Thoracic aorta (tissue), 2 donors: ENCODE measurements around the gene TSC2. TPM values are rescaled to one million over a fixed set of nuclear protein-coding genes. Genes with fewer than 3 reads are reported as not detected.

Experiments
- ATAC-seq: fragments of 150-250 bp; one replicate; pipeline ENCODE4 v1.8.0; 2017; ENCODE audit warnings: low read depth; ENCODE audit not compliant: insufficient number of reproducible peaks, low FRiP score
- DNase-seq: peaks from one replicate; pipeline ENCODE4 v3.0.0-alpha.2; 2020; ENCODE audit warnings: low spot score
- H3K27ac ChIP-seq, 2 donors: fragments of 200-600 bp; sonication (generic); 1 replicate in 1 of 2; 2 replicates in 1 of 2; pipeline ENCODE4 v1.5.1; 2016; ENCODE audit warnings: mild to moderate bottlenecking in 2 of 2, moderate library complexity in 2 of 2
- H3K27me3 ChIP-seq: fragments of 200-600 bp; sonication (generic); replicated peaks from 2 replicates; pipeline ENCODE4 v1.6.0; 2016; ENCODE audit warnings: mild to moderate bottlenecking; ENCODE audit not compliant: insufficient read depth
- H3K36me3 ChIP-seq: fragments of 200-600 bp; sonication (generic); one replicate; pipeline ENCODE4 v1.5.1; 2016
- H3K4me1 ChIP-seq, 2 donors: fragments of 200-600 bp; sonication (generic); 1 replicate in 1 of 2; 2 replicates in 1 of 2; pipeline versions ENCODE4 v1.5.1 to v1.6.0; 2016; ENCODE audit warnings: low read depth in 2 of 2, mild to moderate bottlenecking in 1 of 2; ENCODE audit not compliant: control insufficient read depth in 1 of 2
- H3K4me3 ChIP-seq: fragments of 200-600 bp; sonication (generic); 2 replicates; pipeline ENCODE4 v1.5.1; 2016; ENCODE audit warnings: mild to moderate bottlenecking
- H3K9me3 ChIP-seq: fragments of 200-600 bp; sonication (generic); 2 replicates; pipeline ENCODE4 v1.5.1; 2016
- CTCF ChIP-seq: fragments of 200-600 bp; sonication (generic); IDR thresholded peaks from one replicate; pipeline ENCODE4 v1.5.1; 2019; ENCODE audit warnings: antibody characterized with exemption
- total RNA-seq, 2 donors: library from RNA; depleted of rRNA; stranded (reverse); fragments of >200 nt; gene quantifications; one replicate each; pipeline versions ENCODE4 v1.1.0 to v1.2.3, GENCODE V29; 2016

Gene TSC2
- total RNA-seq, 2 donors from 2014 or later = 112 to 123 TPM

GRCh38 chr16:2001035-2001434 is 46.8 kb upstream of the TSC2 start:
- Histone ChIP-seq H3K27me3 (no peaks in the 10 kb centered on the region), H3K36me3 (peaks cover 51% of the 10 kb centered on the region), H3K4me1 (peaks cover 6 to 20% of the 10 kb centered on the region in 2 donors), H3K27ac (no peak overlapping the region), H3K4me3 (no peak overlapping the region), H3K9me3 (no peaks in the 10 kb centered on the region)
- ATAC-seq (no peak), DNase-seq (no peak)
- TF ChIP-seq CTCF = no peak

GRCh38 chr16:2001456-2002355 is 46.1 kb upstream of the TSC2 start:
- no peaks in the 10 kb centered on the region for H3K27me3 ChIP-seq
- H3K4me3 ChIP-seq = no peak overlapping the region
- H3K4me1 ChIP-seq = peaks cover 6 to 21% of the 10 kb centered on the region in 2 donors
- ATAC-seq (no peak), DNase-seq (no peak)
- H3K36me3 ChIP-seq = peaks cover 51% of the 10 kb centered on the region
- no peak for TF ChIP-seq CTCF
- no peak overlapping the region for H3K27ac ChIP-seq
- H3K9me3 ChIP-seq = no peaks in the 10 kb centered on the region

- no peaks in the 10 kb centered on the region for H3K27me3 ChIP-seq
- H3K4me3 ChIP-seq = no peak overlapping the region
- H3K4me1 ChIP-seq = peaks cover 15 to 30% of the 10 kb centered on the region in 2 donors
- TF ChIP-seq CTCF = no peak
- no peak overlapping the region for H3K27ac ChIP-seq
- ATAC-seq (no peak), DNase-seq (no peak)
- no peaks in the 10 kb centered on the region for H3K9me3 ChIP-seq
- peaks cover 45% of the 10 kb centered on the region for H3K36me3 ChIP-seq
Measured at GRCh38 chr16:2002406-2003230, 45.2 kb upstream of the TSC2 start.

- no peak for TF ChIP-seq CTCF
- Histone ChIP-seq H3K27me3 (no peaks in the 10 kb centered on the region), H3K4me3 (no peak overlapping the region), H3K9me3 (no peaks in the 10 kb centered on the region), H3K4me1 (peaks cover 22 to 37% of the 10 kb centered on the region in 2 donors), H3K36me3 (peaks cover 40% of the 10 kb centered on the region), H3K27ac (no peak overlapping the region)
- ATAC-seq (no peak), DNase-seq (no peak)
Measured at GRCh38 chr16:2003231-2003826, 44.5 kb upstream of the TSC2 start.
